K562 (cell line): ENCODE results near the gene TRAK1. TPM values are rescaled to one million over a fixed set of nuclear protein-coding genes. Genes with fewer than 3 reads are reported as not detected.
A peak's percentile ranks its signal among the peaks of the same experiment; 100 is the strongest.

ENCODE experiments used
- ATAC-seq: fragments of 200-7000 bp; cut with Tn5 transposase; 3 replicates; pipeline ENCODE4 v1.9.1; 2020; ENCODE audit warnings: moderate library complexity
- BruUV-seq: library from RNA; stranded (reverse); fragments of 400-500 nt; replicated peaks from 2 replicates; lab custom pipeline; 2021; lab: Mats Ljungman, UMichigan
- CTCF ChIA-PET: fragments of 300-600 bp; formaldehyde crosslinking; extraction: SDS; loops from one replicate; lab custom pipeline; 2021; ENCODE audit warnings: low intra/inter-chr PET ratio; lab: Yijun Ruan, JAX
- POLR2A ChIA-PET: fragments of 300-600, 350-650 bp; sonication (Branson Sonifier 250); formaldehyde crosslinking; extraction: SDS; loops from one replicate; lab custom pipeline; 2021; ENCODE audit warnings: antibody characterized with exemption, inconsistent platforms; lab: Yijun Ruan, JAX
- DNase-seq, 4 experiments: peaks; one replicate each; pipeline versions ENCODE4 v3.0.0 to v3.0.0-alpha.2; 2011 to 2018; ENCODE audit warnings: low spot score in 3 of 4, mixed read lengths in 3 of 4; ENCODE audit errors: extremely low read depth in 1 of 4
- FAIRE-seq: peaks from 2 replicates; lab custom pipeline; 2011; peaks lifted over from hg19 to GRCh38; lab: Jason Lieb, UNC
- H2AFZ ChIP-seq: 2 replicates; pipeline ENCODE4 v1.6.0; 2011; ENCODE audit warnings: low read depth, low read length, control low read depth, inconsistent platforms
- H3K27ac ChIP-seq: fragments of 200-600 bp; 3 replicates; pipeline ENCODE4 v1.8.0; 2011; ENCODE audit warnings: low read depth, mild to moderate bottlenecking, control low read depth, inconsistent platforms, low read length, moderate library complexity, mixed read lengths; ENCODE audit errors: extremely low read depth
- H3K27me3 ChIP-seq, 2 experiments: fragments of 300-600 bp in 1 of 2; 2 replicates in 1 of 2; 3 replicates in 1 of 2; pipeline versions ENCODE4 v1.6.0 to v1.8.0; 2011; ENCODE audit warnings: inconsistent platforms in 2 of 2, low read length in 2 of 2, mild to moderate bottlenecking in 1 of 2, mixed read lengths in 1 of 2, moderate library complexity in 1 of 2; ENCODE audit not compliant: control insufficient read depth in 2 of 2, insufficient read depth in 2 of 2
- H3K36me3 ChIP-seq: fragments of 300-600 bp; 3 replicates; pipeline ENCODE4 v1.8.0; 2011; ENCODE audit warnings: mild to moderate bottlenecking, low read length, inconsistent platforms; ENCODE audit not compliant: control insufficient read depth, insufficient read depth
- H3K4me1 ChIP-seq, 2 experiments: fragments of 200-600 bp in 1 of 2; replicated peaks in 1 of 2; 2 replicates in 1 of 2; 3 replicates in 1 of 2; pipeline versions ENCODE4 v1.5.1 to v1.8.0; 2011; ENCODE audit warnings: inconsistent platforms in 2 of 2, low read length in 2 of 2, mild to moderate bottlenecking in 1 of 2, mixed read lengths in 1 of 2, moderate library complexity in 1 of 2; ENCODE audit not compliant: control insufficient read depth in 2 of 2, insufficient read depth in 2 of 2
- H3K4me2 ChIP-seq: 2 replicates; pipeline ENCODE4 v1.6.1; 2011; ENCODE audit warnings: low read length, control low read depth, inconsistent platforms, mixed read lengths; ENCODE audit not compliant: insufficient read depth
- H3K4me3 ChIP-seq: fragments of 200-600 bp; sonication (generic), shearing (Covaris generic); 2 replicates; pipeline ENCODE4 v1.5.1; 2016; ENCODE audit warnings: control low read depth, inconsistent platforms
- H3K79me2 ChIP-seq: fragments of 200-600 bp; 3 replicates; pipeline ENCODE4 v1.8.0; 2011; ENCODE audit warnings: low read length, inconsistent platforms; ENCODE audit not compliant: control insufficient read depth, insufficient read depth
- H3K9ac ChIP-seq, 2 experiments: 2 replicates each; pipeline versions ENCODE4 v1.6.0 to v1.6.1; 2011; ENCODE audit warnings: low read depth in 2 of 2, low read length in 2 of 2, control low read depth in 1 of 2, inconsistent platforms in 1 of 2, mild to moderate bottlenecking in 1 of 2, mixed read lengths in 1 of 2; ENCODE audit not compliant: insufficient read depth in 1 of 2
- H3K9me1 ChIP-seq: one replicate; pipeline ENCODE4 v1.6.0; 2011; ENCODE audit warnings: inconsistent platforms, mild to moderate bottlenecking, low read length, moderate library complexity; ENCODE audit not compliant: control insufficient read depth, insufficient read depth
- H3K9me3 ChIP-seq: replicated peaks from 2 replicates; pipeline ENCODE4 v1.5.1; 2011; ENCODE audit warnings: low read depth, low read length, inconsistent platforms; ENCODE audit not compliant: control insufficient read depth, insufficient read depth
- H4K20me1 ChIP-seq: replicated peaks from 2 replicates; pipeline ENCODE4 v1.6.1; 2011; ENCODE audit warnings: low read length, inconsistent platforms, mixed read lengths; ENCODE audit not compliant: control insufficient read depth, insufficient read depth
- ATF6 ChIP-seq: sonication (generic); formaldehyde crosslinking; IDR thresholded peaks from 2 replicates; pipeline ENCODE4 v1.4.0; 2020; ENCODE audit warnings: mild to moderate bottlenecking, missing genetic modification reagents
- BRCA1 ChIP-seq, 2 experiments: fragments of 450-650 bp in 1 of 2; sonication (generic) in 1 of 2; formaldehyde crosslinking in 1 of 2; IDR thresholded peaks; 2 replicates each; pipeline versions ENCODE4 v1.5.0 to v1.6.1; 2017 to 2020; ENCODE audit warnings: mild to moderate bottlenecking in 1 of 2, missing genetic modification reagents in 1 of 2
- CBX5 ChIP-seq: IDR thresholded peaks from 2 replicates; pipeline ENCODE4 v1.6.1; 2014; ENCODE audit warnings: low read depth, borderline replicate concordance
- EP400 ChIP-seq: fragments of 450-650 bp; IDR thresholded peaks from 2 replicates; pipeline ENCODE4 v1.6.1; 2017; ENCODE audit warnings: antibody characterized with exemption, mild to moderate bottlenecking, moderate library complexity
- ETV1 ChIP-seq: fragments of 450-650 bp; conservative IDR thresholded peaks from 2 replicates; pipeline ENCODE4 v1.6.1; 2016; ENCODE audit warnings: missing genetic modification characterization, control low read depth, low read depth, missing compliant biosample characterization
- GATAD2A ChIP-seq: fragments of 450-650 bp; IDR thresholded peaks from 2 replicates; pipeline ENCODE4 v1.6.1; 2017
- L3MBTL2 ChIP-seq: fragments of 450-650 bp; IDR thresholded peaks from 2 replicates; pipeline ENCODE4 v1.6.1; 2016; ENCODE audit warnings: mild to moderate bottlenecking, moderate library complexity
- MAX ChIP-seq: sonication (generic); formaldehyde crosslinking; IDR thresholded peaks from 2 replicates; pipeline ENCODE4 v1.9.0; 2022; ENCODE audit warnings: mild to moderate bottlenecking, missing genetic modification reagents
- NRF1 ChIP-seq, 2 experiments: fragments of 450-650 bp; IDR thresholded peaks in 1 of 2; conservative IDR thresholded peaks in 1 of 2; 2 replicates each; pipeline ENCODE4 v1.6.1; 2014; ENCODE audit warnings: mild to moderate bottlenecking in 2 of 2
- PHF8 ChIP-seq: fragments of 200-600 bp; sonication (generic); IDR thresholded peaks from 2 replicates; pipeline ENCODE4 v1.6.1; 2012; ENCODE audit warnings: mixed run types, mild to moderate bottlenecking, inconsistent platforms, low read length, moderate library complexity, borderline replicate concordance
- RUNX1 ChIP-seq: sonication (generic); IDR thresholded peaks from 2 replicates; pipeline ENCODE4 v1.6.1; 2016; ENCODE audit warnings: antibody characterized with exemption, low read depth
- SNRNP70 ChIP-seq: fragments of 200-400 bp; formaldehyde crosslinking; optimal IDR thresholded peaks from 2 replicates; pipeline ENCODE3; 2017; ENCODE audit warnings: low read depth, low read length
- USF1 ChIP-seq: sonication (generic); formaldehyde crosslinking; IDR thresholded peaks from 2 replicates; pipeline ENCODE4 v1.9.0; 2022; ENCODE audit warnings: mild to moderate bottlenecking, missing genetic modification reagents
- ZNF408 ChIP-seq: fragments of 250-450 bp; sonication (Bioruptor Pico); IDR thresholded peaks from 2 replicates; pipeline ENCODE4 v1.4.0; 2020; ENCODE audit warnings: low read depth, mild to moderate bottlenecking, moderate library complexity
- ZNF668 ChIP-seq: fragments of 250-450 bp; sonication (Bioruptor Pico); IDR thresholded peaks from 2 replicates; pipeline ENCODE4 v1.8.0; 2022; ENCODE audit warnings: mild to moderate bottlenecking, inconsistent platforms
- ZNF75A ChIP-seq: fragments of 450-650 bp; formaldehyde crosslinking; IDR thresholded peaks from 2 replicates; pipeline ENCODE4 v1.4.0; 2020; ENCODE audit warnings: mild to moderate bottlenecking
- WGBS: fragments of 100-300 bp; shearing (Covaris generic); methylation state at CpG from one replicate; pipeline ENCODE4 v1.1.6; 2016; ENCODE audit warnings: low coverage, mixed read lengths; ENCODE audit not compliant: insufficient coverage; ENCODE audit errors: missing lambda C conversion rate; 5-methylcytosine and 5-hydroxymethylcytosine counted together
- in situ Hi-C: fragments of 300-500 bp; cut with MboI; formaldehyde crosslinking; loops from 4 replicates; pipeline ENCODE4 v1.15.0; 2018; ENCODE audit warnings: inconsistent platforms, mixed read lengths
- intact Hi-C: fragments of 100-400 bp; cut with micrococcal nuclease; formaldehyde crosslinking; loops from 2 replicates; pipeline ENCODE4 v1.14.2; 2022
- polyA plus RNA-seq, 8 experiments: library from polyadenylated mRNA; depleted of rRNA in 4 of 8; stranded (reverse) in 5 of 8; unstranded in 3 of 8; fragments of >200 nt; fragmentation: Nextera tagmentation in 2 of 8; fragmentation: Illumina TruSeq in 1 of 8; extraction: Ambion mirVana in 2 of 8; extraction: Trizol in 1 of 8; gene quantifications; 2 replicates each; pipeline versions ENCODE4 v1.2.1 to v1.2.3, GENCODE V29; 2011 to 2014; ENCODE audit warnings: inconsistent platforms in 1 of 8, missing spikeins in 1 of 8
- total RNA-seq, 7 experiments: library from RNA; depleted of rRNA in 6 of 7; stranded (reverse); fragments of >200 nt in 6 of 7; fragmentation: Illumina TruSeq in 2 of 7; extraction: Trizol in 2 of 7; gene quantifications; 2 replicates each; pipeline versions ENCODE4 v1.2.1 to v1.2.3, GENCODE V29; 2011 to 2021; ENCODE audit warnings: low replicate concordance in 1 of 7

Gene TRAK1
- total and polyA plus RNA-seq, 9 of the 15 experiments (the other 6 are each of a cell fraction or from before 2014, with no cell fraction given), result 5.3 to 28.5 (median 17.5) TPM

- TF ChIP-seq NRF1 (conservative IDR thresholded peaks at IDR 0.05 in 1 of 2, IDR thresholded peaks at IDR 0.05 in 1 of 2), result 0 out of 4 replicates have a peak, but pooled peaks of 1 of the 2 experiments have one; percentile 21
- TF ChIP-seq MAX (CRISPR knock-in tag), result 0 out of 2 replicates have a peak, but pooled peaks have one; percentile 21
- 0 out of 2 replicates have a peak, but pooled peaks have one; percentile 22 for TF ChIP-seq USF1
- TF ChIP-seq CBX5, result no peak
- peak; percentile 68 for TF ChIP-seq L3MBTL2
- no peak for TF ChIP-seq SNRNP70
- no peak for TF ChIP-seq BRCA1 (IDR thresholded peaks at IDR 0.05)
- TF ChIP-seq BRCA1 (CRISPR knock-in tag; IDR thresholded peaks at IDR 0.05), result no peak
These were observed 173.4 kb downstream of the TRAK1 start (continued) for GRCh38 chr3:42264399-42265058.

- POLR2A ChIA-PET, result no interaction called here
- Histone ChIP-seq H3K9me1 (no peaks in the 10 kb centered on the region), H3K4me2 (no peak overlapping the region), H4K20me1 (peaks cover 7% of the 10 kb centered on the region; the same call in 1 of the 2 replicates), H3K27ac (no peak overlapping the region), H3K79me2 (no peaks in the 10 kb centered on the region), H3K4me3 (no peak overlapping the region), H2AFZ (no peak overlapping the region), H3K4me1 (peaks cover 0 to 17% of the 10 kb centered on the region in 2 experiments; a peak in 1 of 5 replicates), H3K9me3 (no peaks in the 10 kb centered on the region), H3K9ac (no peak overlapping the region), H3K27me3 (peaks cover 53 to 59% of the 10 kb centered on the region in 2 experiments), H3K36me3 (no peaks in the 10 kb centered on the region)
- in situ Hi-C loops, result no loop called here
- intact Hi-C loops, result no loop called here
- peak; percentile 53 for ATAC-seq
- CTCF ChIA-PET, result no interaction called here
- no TSS peak for BruUV-seq
- 8% methylated on average over 54 of the region's 60 CpGs for WGBS
- no peak for DNase-seq
- FAIRE-seq, result no peak
- no peak for TF ChIP-seq ETV1 (tag)
- TF ChIP-seq RUNX1, result no peak
- no peak for TF ChIP-seq ZNF668
- no peak for TF ChIP-seq EP400
- no peak for TF ChIP-seq ATF6 (CRISPR knock-in tag)
- TF ChIP-seq ZNF408 (CRISPR knock-in tag), result no peak
- no peak for TF ChIP-seq PHF8
- TF ChIP-seq ZNF75A (CRISPR knock-in tag), result no peak
- no peak for TF ChIP-seq GATAD2A
These were observed 174.2 kb downstream of the TRAK1 start for GRCh38 chr3:42265059-42265991.
